Dedifferentiated amniotic fluid mesenchymal stem cell (primary cell): ENCODE data around the gene ZNF800.

Experiments
- DNase-seq: peaks from one replicate; pipeline ENCODE4 v3.0.0-alpha.2; 2016; ENCODE audit errors: extremely low spot score

ZNF800 gene

GRCh38 chr7:127348247-127348631, 44.3 kb downstream of the ZNF800 start:
- DNase-seq, result no peak

GRCh38 chr7:127347567-127348246, 44.8 kb downstream of the ZNF800 start:
- DNase-seq, result no peak

- DNase-seq, result no peak
Observed at GRCh38 chr7:127346575-127347256, 45.8 kb downstream of the ZNF800 start.

- no peak for DNase-seq
Observed at GRCh38 chr7:127342596-127342995, 49.9 kb downstream of the ZNF800 start.

GRCh38 chr7:127338122-127338521, 54.4 kb downstream of the ZNF800 start:
- no peak for DNase-seq

- no peak for DNase-seq
Observed at GRCh38 chr7:127337581-127337980, 54.9 kb downstream of the ZNF800 start.

- no peak for DNase-seq
Observed at GRCh38 chr7:127336458-127336857, 56.0 kb downstream of the ZNF800 start.

GRCh38 chr7:127332880-127333279, 59.6 kb downstream of the ZNF800 start:
- no peak for DNase-seq

GRCh38 chr7:127330070-127330469, 62.4 kb downstream of the ZNF800 start:
- no peak for DNase-seq

GRCh38 chr7:127322832-127323493, 69.5 kb downstream of the ZNF800 start:
- DNase-seq, result no peak

- DNase-seq, result no peak
Observed at GRCh38 chr7:127322351-127322750, 70.2 kb downstream of the ZNF800 start.

GRCh38 chr7:127320974-127321373, 71.5 kb downstream of the ZNF800 start:
- DNase-seq, result no peak
